Heart left ventricle (tissue), 16 donors: ENCODE results near the gene C9orf43. TPM values are rescaled to one million over a fixed set of nuclear protein-coding genes. Genes with fewer than 3 reads are reported as not detected.
A peak's percentile ranks its signal among the peaks of the same experiment; 100 is the strongest.

ENCODE experiments used
- ATAC-seq, 4 donors: fragments of 200-7000 bp; cut with Tn5 transposase; one replicate each; pipeline ENCODE4 v1.9.1; 2020 to 2022; ENCODE audit warnings: moderate library complexity in 4 of 4, mild to moderate bottlenecking in 3 of 4, moderate number of reproducible peaks in 1 of 4
- DNase-seq, 5 donors: peaks; one replicate each; pipeline ENCODE4 v3.0.0-alpha.2; 2020
- H3K27ac ChIP-seq, 12 donors: fragments of 200-600 bp; sonication (generic) in 4 of 12; one replicate each; pipeline versions ENCODE4 v1.5.0 to v1.8.0; 2016 to 2022; ENCODE audit warnings: mild to moderate bottlenecking in 2 of 12
- H3K27me3 ChIP-seq, 9 donors: fragments of 200-600 bp; sonication (generic) in 2 of 9; one replicate each; pipeline versions ENCODE4 v1.5.1 to v1.8.0; 2016 to 2022; ENCODE audit warnings: mild to moderate bottlenecking in 3 of 9
- H3K36me3 ChIP-seq, 9 donors: fragments of 200-600 bp; sonication (generic) in 2 of 9; one replicate each; pipeline versions ENCODE4 v1.5.0 to v1.8.0; 2018 to 2022; ENCODE audit warnings: mild to moderate bottlenecking in 2 of 9
- H3K4me1 ChIP-seq, 12 donors: fragments of 200-600 bp; sonication (generic) in 4 of 12; one replicate each; pipeline versions ENCODE4 v1.5.0 to v1.8.0; 2016 to 2022; ENCODE audit warnings: mild to moderate bottlenecking in 3 of 12
- H3K4me3 ChIP-seq, 12 donors: fragments of 200-600 bp; sonication (generic) in 4 of 12; one replicate each; pipeline versions ENCODE4 v1.5.0 to v1.8.0; 2017 to 2022; ENCODE audit warnings: mild to moderate bottlenecking in 9 of 12, moderate library complexity in 4 of 12
- H3K9me3 ChIP-seq, 12 donors: fragments of 200-600 bp; sonication (generic) in 4 of 12; one replicate each; pipeline versions ENCODE4 v1.5.0 to v1.8.0; 2016 to 2022; ENCODE audit warnings: mild to moderate bottlenecking in 1 of 12
- CTCF ChIP-seq, 12 donors: fragments of 200-600 bp; sonication (generic) in 4 of 12; IDR thresholded peaks; one replicate each; pipeline versions ENCODE4 v1.5.0 to v1.8.0; 2018 to 2022; ENCODE audit warnings: antibody characterized with exemption in 12 of 12, mild to moderate bottlenecking in 5 of 12
- POLR2A ChIP-seq, 2 donors: fragments of 450-650 bp; IDR thresholded peaks; one replicate each; pipeline ENCODE4 v1.6.1; 2017; ENCODE audit warnings: antibody characterized with exemption in 2 of 2, mild to moderate bottlenecking in 2 of 2, moderate library complexity in 2 of 2
- WGBS, 4 donors: extraction: QIAGEN DNeasy Blood & Tissue Kit in 2 of 4; methylation state at CpG; one replicate each; pipeline versions ENCODE4 v1.1.5 to v1.1.7; 2013 to 2018; 5-methylcytosine and 5-hydroxymethylcytosine counted together
- intact Hi-C, 10 donors: fragments of 100-400 bp; cut with DNase I; formaldehyde crosslinking; loops; one replicate each; pipeline versions ENCODE4 v1.11.1 to v1.14.2; 2022
- polyA plus RNA-seq, 2 donors: library from polyadenylated mRNA; stranded (reverse); fragments of 200-250 nt; gene quantifications; one replicate each; pipeline ENCODE4 v1.2.3, GENCODE V29; 2013
- total RNA-seq, 9 donors: library from RNA; depleted of rRNA in 2 of 9; stranded (reverse); fragments of >200 nt in 2 of 9; fragmentation: NEBNext Ultra II Directional in 3 of 9; extraction: Animal tissue kit (Norgen Biotek cat#: 25700) in 3 of 9; gene quantifications; one replicate each; pipeline versions ENCODE4 v1.1.0 to v1.2.4, GENCODE V29; 2016 to 2023
- donor health status: ischemic (EF 13 %, LVEDD 7.1; RV severe dilation, severe dysfunction).
- donor health status: healthy with polysubstance abuse.
- donor health status: DM: no; HTN: yes; CAD: no.
- donor health status: DM: no; HTN: no; CAD: no.
- donor health status: ischemic (EF 25% LVEDD 6.9; RV normal size, moderate dysfunction).
- donor health status: ischemic (EF 25% LVEDD 5.7; RV mildly dilated, moderate dysfunction).
- donor health status: healthy.
- donor health status: DM: yes; HTN: yes; CAD: no.
- donor health status: ischemic (EF 35%, LVEDD 5.7; RV mildly dilated, moderate dysfunction).
- donor health status: nonischemic (EF 11% LVEDD 7.7; RV severe dilation, severe dysfunction).
- donor health status: DM: yes; HTN: yes; CAD: no.
- donor health status: PGD.
- donor health status: ischemic (EF 29% LVEDD 5.4; RV normal size, mild dysfunction).
- donor health status: nonischemic (EF 23%, LVEDD 6.1; RV moderate dilation, normal function).

The C9orf43 gene
- total and polyA plus RNA-seq, 11 donors, result 0.14 to 0.93 (median 0.25) TPM; not detected in 5

GRCh38 chr9:113387560-113388230 lies 22.9 kb upstream of the C9orf43 start:
- ATAC-seq, result no peak
- Histone ChIP-seq H3K4me3 (no peak overlapping the region), H3K27me3 (no peaks in the 10 kb centered on the region), H3K36me3 (peaks cover 3 to 70% (median 60%) of the 10 kb centered on the region in 9 donors), H3K4me1 (no peaks in the 10 kb centered on the region), H3K9me3 (no peaks in the 10 kb centered on the region), H3K27ac (no peak overlapping the region)
- TF ChIP-seq CTCF (IDR thresholded peaks at IDR 0.05) (no peak), POLR2A (IDR thresholded peaks at IDR 0.05) (no peak)
- intact Hi-C loops, result no loop called here
- 77 to 92% (median 86%) methylated on average over 8 to 9 of the region's 9 CpGs for WGBS, 4 donors
- DNase-seq, result no peak

GRCh38 chr9:113388833-113389232 lies 21.7 kb upstream of the C9orf43 start:
- H3K27me3 ChIP-seq, result no peaks in the 10 kb centered on the region
- H3K27ac ChIP-seq, result no peak overlapping the region
- WGBS, 4 donors, result 90 to 99% (median 92%) methylated on average over 10 to 13 of the region's 13 CpGs
- ATAC-seq, result no peak
- intact Hi-C loops, result no loop called here
- no peaks in the 10 kb centered on the region for H3K4me1 ChIP-seq
- H3K36me3 ChIP-seq, result peaks cover 3 to 79% (median 62%) of the 10 kb centered on the region in 9 donors
- H3K4me3 ChIP-seq, result no peak overlapping the region
- no peak for DNase-seq
- TF ChIP-seq POLR2A (IDR thresholded peaks at IDR 0.05) (no peak), CTCF (IDR thresholded peaks at IDR 0.05) (no peak)
- H3K9me3 ChIP-seq, result no peaks in the 10 kb centered on the region

GRCh38 chr9:113389451-113389850 lies 21.1 kb upstream of the C9orf43 start:
- peaks cover 3 to 85% (median 62%) of the 10 kb centered on the region in 9 donors for H3K36me3 ChIP-seq
- no peak overlapping the region for H3K27ac ChIP-seq
- TF ChIP-seq CTCF (IDR thresholded peaks at IDR 0.05) (no peak), POLR2A (IDR thresholded peaks at IDR 0.05) (no peak)
- H3K27me3 ChIP-seq, result no peaks in the 10 kb centered on the region
- H3K4me3 ChIP-seq, result no peak overlapping the region
- H3K4me1 ChIP-seq, result no peaks in the 10 kb centered on the region
- ATAC-seq (no peak), DNase-seq (no peak)
- no peaks in the 10 kb centered on the region for H3K9me3 ChIP-seq
- 88 to 96% (median 92%) methylated on average over 9 to 11 of the region's 11 CpGs for WGBS, 4 donors
- intact Hi-C loops, result no loop called here

- intact Hi-C loops, result loop anchor here in 1 of 10 donors (10.0 kb wide), 1 partner anchor 46 kb away; the partner anchor contains the start of genes BSPRY and WDR31
- TF ChIP-seq CTCF (IDR thresholded peaks at IDR 0.05) (no peak), POLR2A (IDR thresholded peaks at IDR 0.05) (no peak)
- Histone ChIP-seq H3K4me3 (no peak overlapping the region), H3K9me3 (no peaks in the 10 kb centered on the region), H3K27ac (no peak overlapping the region), H3K27me3 (no peaks in the 10 kb centered on the region), H3K4me1 (no peaks in the 10 kb centered on the region), H3K36me3 (peaks cover 3 to 92% (median 65%) of the 10 kb centered on the region in 9 donors)
- ATAC-seq (peak in 1 of 4 donors; percentile 21), DNase-seq (no peak)
- WGBS, 4 donors, result 92 to 96% (median 95%) methylated on average over 12 to 17 of the region's 17 CpGs
Observed at GRCh38 chr9:113390192-113390960, 20.2 kb upstream of the C9orf43 start.
